ENCODE measurements around the gene PTPRF.

PTPRF gene

GRCh38 chr1:43584204-43584603, 53.5 kb downstream of the PTPRF start:
- no peak for DNase-seq

- DNase-seq, result no peak
Observed at GRCh38 chr1:43585557-43585956, 54.9 kb downstream of the PTPRF start.

- DNase-seq, result no peak
Observed at GRCh38 chr1:43586136-43586731, 55.6 kb downstream of the PTPRF start.

DNA sequence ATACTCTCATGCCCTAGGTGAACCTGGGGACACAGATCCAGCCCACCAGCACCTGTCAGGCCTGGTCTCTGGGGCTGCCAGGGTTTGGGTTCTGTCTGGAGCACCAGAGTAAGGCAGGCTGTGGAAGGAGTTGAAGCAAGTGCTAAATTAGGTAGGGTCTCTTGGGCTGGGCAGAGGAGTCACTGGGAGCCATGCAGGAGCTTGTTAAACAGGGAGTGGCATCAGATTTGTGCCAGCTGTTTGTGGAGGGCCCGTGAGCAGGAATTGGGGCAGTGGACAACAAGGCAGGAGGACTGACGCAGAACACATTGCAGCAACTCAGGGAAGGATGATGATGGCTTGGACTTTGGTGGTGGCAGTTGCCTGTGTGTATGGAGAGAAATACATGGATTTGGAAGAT, 56.3 kb downstream of the PTPRF start:
- DNase-seq, result no peak

- no peak for DNase-seq
Observed at GRCh38 chr1:43587594-43587993, 56.9 kb downstream of the PTPRF start.

GRCh38 chr1:43588592-43588991, 57.9 kb downstream of the PTPRF start:
- DNase-seq, result no peak

DNA sequence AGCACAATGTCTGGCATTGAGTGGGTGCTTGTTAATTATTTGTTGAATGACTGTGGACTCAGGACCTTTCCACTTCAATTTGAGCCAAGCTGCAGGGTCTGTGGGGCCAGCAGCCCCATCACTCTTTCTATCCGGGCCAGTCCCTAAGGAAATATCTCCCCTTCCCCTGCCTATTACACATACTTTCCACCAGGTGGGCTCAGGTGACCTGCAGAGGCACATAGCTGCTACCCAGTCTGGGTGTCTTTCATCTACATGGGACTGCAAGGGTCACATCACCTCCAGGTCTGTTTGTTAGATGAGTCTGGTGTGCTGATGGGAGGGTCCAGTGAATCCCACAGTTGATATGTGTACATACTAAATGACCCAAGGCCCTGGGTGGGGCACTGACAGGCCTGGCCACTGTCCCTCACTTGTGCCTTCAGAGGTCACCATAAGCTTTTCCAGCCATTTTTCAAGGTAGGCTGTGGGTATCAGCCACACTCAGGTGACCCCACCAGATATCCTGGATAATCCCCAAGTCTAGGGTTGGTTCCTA, 59.8 kb downstream of the PTPRF start:
- DNase-seq, result no peak

DNA sequence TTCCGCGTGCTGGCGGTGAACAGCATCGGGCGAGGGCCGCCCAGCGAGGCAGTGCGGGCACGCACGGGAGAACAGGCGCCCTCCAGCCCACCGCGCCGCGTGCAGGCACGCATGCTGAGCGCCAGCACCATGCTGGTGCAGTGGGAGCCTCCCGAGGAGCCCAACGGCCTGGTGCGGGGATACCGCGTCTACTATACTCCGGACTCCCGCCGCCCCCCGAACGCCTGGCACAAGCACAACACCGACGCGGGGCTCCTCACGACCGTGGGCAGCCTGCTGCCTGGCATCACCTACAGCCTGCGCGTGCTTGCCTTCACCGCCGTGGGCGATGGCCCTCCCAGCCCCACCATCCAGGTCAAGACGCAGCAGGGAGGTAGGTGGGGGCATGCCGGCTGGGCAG, 60.5 kb downstream of the PTPRF start:
- DNase-seq, result no peak

- no peak for DNase-seq
Observed at GRCh38 chr1:43592051-43592665, 61.5 kb downstream of the PTPRF start.

DNA sequence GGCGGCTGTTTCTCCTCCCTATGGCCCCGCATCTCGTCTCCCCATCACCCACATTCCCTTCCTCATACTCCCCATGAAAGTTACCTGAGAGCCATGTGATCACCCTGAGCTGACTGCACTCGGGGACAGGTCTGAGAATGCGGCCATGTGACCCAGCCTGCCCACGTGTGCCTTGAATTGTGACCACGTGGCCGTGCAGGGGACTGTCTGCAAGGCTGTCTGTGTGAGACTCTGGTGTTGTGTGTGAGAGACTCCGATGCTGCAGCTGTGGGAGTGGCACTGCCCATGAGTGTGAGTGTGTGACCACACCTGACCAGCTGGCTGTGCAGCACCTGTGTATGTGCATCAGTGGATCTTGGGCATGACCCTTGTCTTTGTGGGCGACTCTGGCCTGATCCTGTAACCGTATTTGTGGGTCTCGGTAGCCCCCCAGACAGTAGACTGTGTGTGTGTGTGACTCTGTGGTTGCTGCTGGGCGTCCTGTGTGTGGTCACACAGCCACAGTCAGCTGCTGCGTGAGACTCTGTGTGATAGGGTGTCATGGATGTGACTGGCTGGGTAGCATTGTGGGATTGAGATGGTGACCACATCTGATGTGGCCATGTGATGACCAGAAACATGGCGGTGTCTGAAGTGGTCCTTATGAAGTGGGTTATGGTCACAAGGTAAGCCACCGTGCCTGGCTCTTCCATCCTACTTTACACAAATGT, 62.4 kb downstream of the PTPRF start:
- DNase-seq, result no peak

DNA sequence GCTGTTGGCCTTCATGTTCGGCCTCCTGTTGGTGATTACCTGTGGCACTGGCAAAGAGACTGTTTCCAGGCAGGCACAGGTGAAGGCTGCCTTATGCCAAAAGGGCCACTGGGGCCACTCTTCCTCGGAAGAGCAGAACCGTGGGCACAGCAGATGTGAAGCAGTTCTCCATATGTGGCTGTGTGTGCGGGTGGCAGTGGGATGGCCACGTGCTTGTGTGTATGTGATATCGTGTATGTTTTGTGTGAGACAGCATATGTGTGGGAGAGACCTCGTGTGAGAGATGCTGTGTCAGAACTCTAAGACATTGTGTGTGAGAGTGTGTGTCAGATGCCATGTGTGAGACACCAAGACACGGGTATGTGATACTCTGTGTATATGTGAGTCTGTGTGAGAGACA, 65.9 kb downstream of the PTPRF start:
- DNase-seq, result no peak

GRCh38 chr1:43597028-43597427, 66.3 kb downstream of the PTPRF start:
- DNase-seq, result no peak

GRCh38 chr1:43597721-43598120, 67.0 kb downstream of the PTPRF start:
- DNase-seq, result no peak

DNA sequence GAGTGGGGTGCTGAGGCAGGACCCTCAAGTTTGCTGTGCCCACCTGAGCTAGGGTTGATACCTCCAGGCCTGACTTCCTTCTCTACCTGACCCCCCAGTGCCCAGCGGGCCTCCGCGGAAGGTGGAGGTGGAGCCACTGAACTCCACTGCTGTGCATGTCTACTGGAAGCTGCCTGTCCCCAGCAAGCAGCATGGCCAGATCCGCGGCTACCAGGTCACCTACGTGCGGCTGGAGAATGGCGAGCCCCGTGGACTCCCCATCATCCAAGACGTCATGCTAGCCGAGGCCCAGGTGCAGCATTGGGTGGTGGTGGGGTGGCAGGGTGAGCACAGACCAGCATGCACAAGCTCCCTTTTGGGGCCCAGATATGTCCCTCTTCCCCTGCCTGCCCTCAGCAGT, 67.9 kb downstream of the PTPRF start:
- no peak for DNase-seq

GRCh38 chr1:43600033-43601020, 69.6 kb downstream of the PTPRF start:
- no peak for DNase-seq

DNA sequence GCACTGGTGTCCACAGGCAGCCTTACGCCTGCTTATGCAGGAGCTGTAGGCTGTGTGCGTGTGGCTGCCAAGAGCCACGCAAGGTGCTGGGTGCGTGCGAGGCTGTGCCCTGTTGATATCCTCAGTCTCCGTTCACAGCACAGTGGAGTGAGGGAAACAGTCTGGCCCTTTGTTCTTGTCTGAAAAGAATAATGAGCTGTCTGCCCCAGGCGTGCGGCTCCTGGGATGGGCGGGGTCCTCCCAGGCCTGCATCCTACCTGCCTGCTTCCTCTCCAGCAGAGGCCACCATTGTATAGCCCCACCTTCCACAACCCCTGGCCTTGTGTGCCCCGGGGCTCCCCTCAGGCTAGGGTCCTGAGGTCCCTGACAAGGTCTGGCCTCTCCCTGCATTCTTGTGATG, 72.3 kb downstream of the PTPRF start:
- no peak for DNase-seq

- no peak for DNase-seq
Observed at GRCh38 chr1:43604192-43604591, 73.5 kb downstream of the PTPRF start.

DNA sequence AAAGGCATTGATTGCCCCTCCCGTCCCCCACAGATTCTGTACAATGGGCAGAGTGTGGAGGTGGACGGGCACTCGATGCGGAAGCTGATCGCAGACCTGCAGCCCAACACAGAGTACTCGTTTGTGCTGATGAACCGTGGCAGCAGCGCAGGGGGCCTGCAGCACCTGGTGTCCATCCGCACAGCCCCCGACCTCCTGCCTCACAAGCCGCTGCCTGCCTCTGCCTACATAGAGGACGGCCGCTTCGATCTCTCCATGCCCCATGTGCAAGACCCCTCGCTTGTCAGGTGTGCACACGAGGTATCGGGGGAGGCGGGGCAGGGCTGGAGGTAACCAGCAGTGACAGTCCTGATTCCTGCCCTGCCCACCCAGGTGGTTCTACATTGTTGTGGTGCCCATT, 74.5 kb downstream of the PTPRF start:
- DNase-seq, result no peak

- DNase-seq, result no peak
Observed at GRCh38 chr1:43605766-43606165, 75.1 kb downstream of the PTPRF start.

- DNase-seq, result no peak
Observed at GRCh38 chr1:43606624-43607023, 75.9 kb downstream of the PTPRF start.

- DNase-seq, result no peak
Observed at GRCh38 chr1:43608827-43609226, 78.1 kb downstream of the PTPRF start.

GRCh38 chr1:43610339-43610738, 79.7 kb downstream of the PTPRF start:
- DNase-seq, result no peak

- no peak for DNase-seq
Observed at GRCh38 chr1:43611950-43612349, 81.3 kb downstream of the PTPRF start.

Data from SIG-M5 (cell line).